Measurements from ENCODE around the gene GPR27. TPM values are rescaled to one million over a fixed set of nuclear protein-coding genes. Genes with fewer than 3 reads are reported as not detected.

The GPR27 gene
- total and polyA plus RNA-seq, 2 of the 8 experiments (the other 6 are each of a cell fraction or from before 2014, with no cell fraction given), result 11.3 to 12.5 TPM

DNA sequence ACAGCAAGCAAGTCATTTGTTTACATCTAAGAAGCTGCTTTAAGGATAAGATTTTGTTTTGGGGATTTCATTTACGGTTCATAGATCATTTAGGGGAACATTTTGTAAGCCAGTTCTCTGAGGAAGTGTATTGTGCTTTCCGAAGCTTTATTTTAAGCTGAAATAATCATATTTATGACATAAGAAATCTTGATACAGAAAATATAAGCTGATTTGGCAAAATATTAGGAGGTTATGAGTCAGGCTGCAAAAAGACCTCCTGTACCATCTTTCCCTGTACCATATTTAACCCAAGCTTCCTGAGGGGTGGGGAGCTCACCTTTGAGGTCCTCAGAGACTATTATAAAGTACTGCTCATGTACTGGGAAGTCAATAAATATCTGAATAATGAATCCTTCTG, 20.3 kb upstream of the GPR27 start:
- POLR2A ChIA-PET (ENCODE audit: partially characterized antibody), result interaction anchor here (1.3 kb wide), 1 partner anchor 22 kb away, joined by 3 read pairs; no protein-coding TSS in a partner anchor
- Histone ChIP-seq H3K23ac (ENCODE audit: insufficient read length) (no peak overlapping the region), H3K27ac (ENCODE audit: low read depth, low read length) (no peak overlapping the region), H3K4ac (replicated peaks; ENCODE audit: insufficient read length, low read depth, low read length) (no peak overlapping the region), H2BK120ac (replicated peaks; ENCODE audit: low read depth, low read length) (no peak overlapping the region), H2BK20ac (ENCODE audit: low read length) (no peak overlapping the region), H2AK5ac (ENCODE audit: low read depth, low read length) (no peak overlapping the region), H3K23me2 (ENCODE audit: low read depth, low read length) (no peaks in the 10 kb centered on the region), H3K27me3 (replicated peaks in 1 of 4; ENCODE audit: control insufficient read depth in 3 of 4, extremely low read depth in 1 of 4, insufficient read depth in 3 of 4, low read length in 3 of 4) (no peaks in the 10 kb centered on the region), H4K91ac (replicated peaks; ENCODE audit: insufficient read length, low read length) (no peak overlapping the region), H4K8ac (ENCODE audit: extremely low read depth, insufficient read depth, low read length) (no peak overlapping the region), H3K14ac (ENCODE audit: insufficient read length) (no peak overlapping the region), H3K4me3 (ENCODE audit: extremely low read depth in 1 of 4, insufficient read depth in 2 of 4, low read depth in 3 of 4, low read length in 4 of 4) (no peak overlapping the region), H3K9me3 (ENCODE audit: insufficient read depth in 2 of 2, low read depth in 1 of 2, low read length in 1 of 2) (no peaks in the 10 kb centered on the region), H3K79me1 (ENCODE audit: low read depth, low read length) (no peaks in the 10 kb centered on the region; the same call in 1 of the 2 replicates), H3K4me1 (replicated peaks in 1 of 4; ENCODE audit: control insufficient read depth in 3 of 4, insufficient read depth in 4 of 4, low read length in 3 of 4) (peaks cover 0 to 14% (median 6%) of the 10 kb centered on the region in 4 experiments; a peak in 5 of 7 replicates), H3K9ac (replicated peaks in 1 of 4; ENCODE audit: extremely low read depth in 1 of 4, low read depth in 3 of 4, low read length in 3 of 4) (no peak overlapping the region), H2BK15ac (ENCODE audit: low read length) (0 out of 2 replicates have a peak overlapping the region, but pooled peaks have one; percentile 9), H3K18ac (ENCODE audit: extremely low read depth, low read length) (no peak overlapping the region), H3K56ac (replicated peaks; ENCODE audit: insufficient read length, low read depth, low read length) (no peak overlapping the region), H3K79me2 (ENCODE audit: control insufficient read depth in 1 of 2, insufficient read depth in 2 of 2, low read length in 2 of 2) (no peaks in the 10 kb centered on the region), H2BK5ac (ENCODE audit: low read depth, low read length) (no peak overlapping the region), H4K20me1 (replicated peaks in 1 of 2; ENCODE audit: control insufficient read depth in 1 of 2, insufficient read depth in 2 of 2, low read length in 2 of 2) (peaks cover 0 to 4% of the 10 kb centered on the region in 2 experiments), H3K4me2 (ENCODE audit: insufficient read depth in 1 of 2, low read depth in 2 of 2, low read length in 2 of 2) (no peak overlapping the region), H3K36me3 (ENCODE audit: control insufficient read depth in 2 of 4, insufficient read depth in 4 of 4, low read length in 3 of 4) (no peaks in the 10 kb centered on the region), H4K5ac (ENCODE audit: insufficient read length, low read depth, low read length) (no peak overlapping the region), H2BK12ac (ENCODE audit: low read depth, low read length) (no peak overlapping the region), H2AFZ (ENCODE audit: low read length) (no peak overlapping the region)
- no peak for FAIRE-seq
- CTCF ChIA-PET (ENCODE audit: partially characterized antibody), result interaction anchor here (0.6 to 2.0 kb wide), 4 partner anchors 9 to 125 kb away, joined by 3 to 9 read pairs (median 4); no protein-coding TSS in a partner anchor
- whole genome bisulfite sequencing, 2 experiments (ENCODE audit: extremely low coverage in 1 of 2, insufficient coverage in 1 of 2, insufficient read length in 1 of 2, insufficient replicate concordance in 2 of 2, low coverage in 1 of 2, low lambda C conversion rate in 2 of 2, missing lambda C conversion rate in 1 of 2), result 83% methylated on average over 2 of the region's 2 CpGs; no CpG with 5 or more reads in 1 of the 2 experiments
- DNase-seq (ENCODE audit: low read depth in 1 of 2, low spot score in 2 of 2), result no peak
- no peak for TF ChIP-seq POU5F1 (IDR thresholded peaks at IDR 0.05; ENCODE audit: low read depth, low read length)
- no peak for TF ChIP-seq TEAD4 (IDR thresholded peaks at IDR 0.05; ENCODE audit: low read depth, low read length)
- no peak for TF ChIP-seq RAD21 (IDR thresholded peaks at IDR 0.05 in 1 of 2, conservative IDR thresholded peaks at IDR 0.05 in 1 of 2; ENCODE audit: low read depth in 2 of 2, low read length in 2 of 2)
- TF ChIP-seq CREB1 (IDR thresholded peaks at IDR 0.05), result no peak
- TF ChIP-seq EP300 (IDR thresholded peaks at IDR 0.05; ENCODE audit: borderline replicate concordance in 1 of 2, low read depth in 2 of 2, low read length in 2 of 2), result no peak
- TF ChIP-seq BACH1 (IDR thresholded peaks at IDR 0.05; ENCODE audit: low read length), result no peak
- no peak for TF ChIP-seq ASH2L (IDR thresholded peaks at IDR 0.05; ENCODE audit: low read length)
- no peak for TF ChIP-seq POLR2A (IDR thresholded peaks at IDR 0.05; ENCODE audit: control extremely low read depth in 1 of 2, low read depth in 2 of 2, low read length in 2 of 2)

All from H1 (cell line).